GM18867 (cell line): ENCODE measurements around the gene SEC24D.

Experiments
- ATAC-seq: cut with Tn5 transposase; IDR thresholded peaks from one replicate; pipeline ENCODE4 v1.9.1; 2021; ENCODE audit warnings: mild to moderate bottlenecking, moderate library complexity; ENCODE audit not compliant: unreplicated experiment

SEC24D gene

DNA sequence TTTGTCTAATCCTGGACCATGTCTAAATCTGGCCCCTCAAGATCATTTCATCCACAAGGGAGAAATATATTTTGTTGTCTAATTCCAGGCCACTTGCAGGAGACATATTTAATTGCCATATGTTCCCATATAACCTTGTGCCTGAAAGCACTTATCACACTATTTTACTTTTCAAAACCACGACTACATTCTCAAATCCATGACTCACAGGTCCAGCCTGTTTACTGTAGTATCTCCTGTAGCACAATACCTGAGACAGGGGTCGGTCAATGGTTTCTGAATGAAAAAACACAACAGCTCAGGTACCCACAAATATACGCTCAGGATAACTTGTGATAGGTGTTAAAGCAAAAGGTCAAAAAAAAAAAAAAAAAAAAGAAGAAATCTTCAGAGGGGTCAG is 60.9 kb downstream of the SEC24D start:
- no peak for ATAC-seq

GRCh38 chr4:118774321-118774720 is 61.6 kb downstream of the SEC24D start:
- ATAC-seq, result no peak

DNA sequence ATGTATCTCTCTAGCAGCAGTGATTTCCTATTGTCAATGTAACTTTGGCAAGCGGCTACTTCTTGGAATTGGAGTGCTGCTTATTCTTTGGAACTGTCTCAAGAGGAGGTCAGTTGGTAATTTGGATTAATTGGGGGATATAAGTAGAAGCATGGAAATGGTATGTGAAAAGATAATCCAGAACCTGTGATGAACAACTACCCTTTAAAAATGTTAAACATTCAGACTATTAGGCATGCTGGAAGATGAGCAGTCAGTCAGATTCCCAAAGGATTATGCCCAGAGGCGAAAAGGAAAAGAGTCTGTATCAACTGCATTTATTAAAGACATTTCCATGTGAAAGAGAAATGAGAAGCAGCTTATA is 62.5 kb downstream of the SEC24D start:
- no peak for ATAC-seq

- ATAC-seq, result no peak
These were observed 63.0 kb downstream of the SEC24D start for GRCh38 chr4:118772767-118773428.

GRCh38 chr4:118772081-118772766 is 63.7 kb downstream of the SEC24D start:
- ATAC-seq, result peak; percentile 81

- no peak for ATAC-seq
These were observed 65.2 kb downstream of the SEC24D start for GRCh38 chr4:118770741-118771187.

DNA sequence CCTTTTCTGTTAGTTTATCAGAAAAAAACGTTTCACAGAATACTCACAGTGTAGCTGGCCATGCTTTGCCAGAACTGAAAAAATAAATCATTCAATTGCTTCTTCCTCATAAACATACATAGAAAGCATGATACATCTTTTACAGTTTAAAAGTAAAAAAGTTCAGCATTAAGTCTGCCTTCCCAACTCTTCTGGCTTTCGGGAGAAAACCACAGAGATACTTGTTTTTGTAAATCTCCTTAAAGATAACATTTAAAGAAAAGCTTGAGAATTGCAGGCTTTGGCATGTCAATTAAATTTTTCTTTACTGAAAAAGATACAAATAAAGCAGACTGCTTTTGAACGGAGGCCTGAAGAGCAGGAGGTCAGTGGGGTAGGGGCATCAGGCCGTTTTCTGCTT is 66.8 kb downstream of the SEC24D start:
- no peak for ATAC-seq

- ATAC-seq, result no peak
These were observed 68.8 kb downstream of the SEC24D start for GRCh38 chr4:118767109-118767508.

DNA sequence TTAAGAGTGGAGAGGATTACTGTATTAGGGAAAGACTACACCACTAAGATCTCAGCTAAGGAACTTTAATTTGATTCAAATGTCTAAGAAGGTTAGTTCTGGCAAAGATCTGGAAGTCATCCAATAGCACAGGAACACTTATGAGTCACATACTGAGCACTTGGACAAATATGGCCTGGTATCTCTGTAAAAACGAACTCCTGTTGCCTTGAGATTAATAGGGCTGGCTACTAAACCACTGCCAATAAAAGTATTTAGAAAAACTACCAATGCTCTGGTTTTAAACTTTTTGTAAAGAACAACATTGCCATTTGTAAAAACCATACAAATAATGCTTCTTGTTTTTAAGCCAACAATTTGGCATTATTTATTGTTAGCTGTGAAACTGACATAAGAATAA is 70.5 kb downstream of the SEC24D start:
- no peak for ATAC-seq

GRCh38 chr4:118762730-118763477 is 73.0 kb downstream of the SEC24D start:
- no peak for ATAC-seq

DNA sequence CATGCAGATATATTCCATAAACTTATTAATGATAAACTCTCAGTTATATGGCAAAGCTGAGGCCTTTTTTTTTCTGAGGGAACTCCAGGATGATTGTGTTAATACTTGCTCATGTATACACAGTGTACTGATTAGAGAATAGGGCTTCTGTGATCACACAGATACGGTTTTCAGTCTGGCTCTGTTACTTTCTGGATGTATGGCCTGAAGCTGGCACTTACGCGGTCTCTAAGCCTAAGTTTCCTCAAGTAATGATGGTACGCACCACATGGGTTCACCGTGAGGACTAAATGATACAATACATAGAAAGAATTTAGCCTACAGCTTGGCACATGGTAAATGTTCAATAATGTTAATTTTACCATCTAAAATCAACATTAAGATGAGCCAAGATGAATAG is 73.8 kb downstream of the SEC24D start:
- ATAC-seq, result no peak

GRCh38 chr4:118761397-118762016 is 74.4 kb downstream of the SEC24D start:
- ATAC-seq, result no peak

DNA sequence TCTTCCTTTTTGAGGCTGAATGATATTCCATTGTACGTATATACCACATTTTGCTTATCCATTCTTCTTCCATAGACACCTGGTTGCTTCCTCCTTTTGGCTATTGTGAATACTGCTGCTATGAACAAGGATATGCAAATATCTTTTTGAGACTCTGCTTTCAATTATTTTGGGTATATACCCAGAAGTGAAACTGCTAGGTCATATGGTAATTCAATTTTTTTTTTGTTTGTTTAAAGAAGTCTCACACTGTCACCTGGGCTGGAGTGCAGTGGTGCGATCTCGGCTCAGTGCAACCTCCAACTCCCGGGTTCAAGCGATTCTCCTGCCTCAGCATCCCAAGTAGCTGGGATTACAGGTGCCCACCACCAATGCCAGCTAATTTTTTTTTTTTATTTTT is 75.4 kb downstream of the SEC24D start:
- ATAC-seq, result peak; percentile 99

GRCh38 chr4:118760092-118760491 is 75.8 kb downstream of the SEC24D start:
- peak; percentile 36 for ATAC-seq

- ATAC-seq, result no peak
These were observed 76.4 kb downstream of the SEC24D start for GRCh38 chr4:118759481-118759880.

GRCh38 chr4:118758293-118758692 is 77.6 kb downstream of the SEC24D start:
- ATAC-seq, result no peak

DNA sequence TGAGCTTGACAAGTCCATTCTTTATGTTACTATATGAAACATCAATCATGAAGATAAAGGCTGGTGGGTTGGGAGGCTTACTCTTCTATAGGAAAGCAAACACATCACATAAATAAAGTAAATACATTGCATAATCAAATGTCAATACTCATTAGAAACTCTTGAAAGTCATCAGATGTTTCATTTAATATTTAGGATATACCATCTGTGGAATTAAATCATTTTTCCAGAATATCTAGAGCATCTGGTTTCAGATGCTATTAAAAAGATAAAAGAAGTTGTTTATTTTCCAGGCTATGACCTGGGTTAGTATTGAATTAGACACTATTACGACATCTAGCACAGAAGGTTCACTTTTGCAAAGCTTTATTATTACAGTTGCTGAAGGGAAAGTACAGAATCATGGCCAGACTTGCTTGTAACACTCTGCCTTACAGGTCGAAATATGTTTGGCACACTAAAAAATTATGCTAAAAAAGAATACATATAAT is 78.1 kb downstream of the SEC24D start:
- no peak for ATAC-seq

DNA sequence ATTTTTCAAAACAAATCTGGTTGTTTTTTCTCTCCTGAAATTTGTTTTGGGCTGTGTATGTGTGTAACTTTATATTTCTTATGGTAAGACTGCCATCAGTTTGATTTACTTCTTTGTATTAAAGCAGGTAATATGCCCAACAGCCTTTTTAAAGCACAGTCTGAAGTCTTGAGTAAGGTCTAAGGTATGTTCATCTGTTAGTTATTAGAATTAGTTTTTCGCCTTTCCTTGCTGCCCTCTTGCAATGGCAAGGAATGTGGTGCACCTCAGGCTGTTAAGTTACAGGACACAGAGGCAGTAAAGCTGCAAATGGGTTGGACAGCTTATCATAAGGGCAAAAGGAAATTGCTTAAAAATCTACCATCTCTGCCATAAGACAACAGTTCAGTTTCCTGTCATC is 79.0 kb downstream of the SEC24D start:
- ATAC-seq, result no peak

DNA sequence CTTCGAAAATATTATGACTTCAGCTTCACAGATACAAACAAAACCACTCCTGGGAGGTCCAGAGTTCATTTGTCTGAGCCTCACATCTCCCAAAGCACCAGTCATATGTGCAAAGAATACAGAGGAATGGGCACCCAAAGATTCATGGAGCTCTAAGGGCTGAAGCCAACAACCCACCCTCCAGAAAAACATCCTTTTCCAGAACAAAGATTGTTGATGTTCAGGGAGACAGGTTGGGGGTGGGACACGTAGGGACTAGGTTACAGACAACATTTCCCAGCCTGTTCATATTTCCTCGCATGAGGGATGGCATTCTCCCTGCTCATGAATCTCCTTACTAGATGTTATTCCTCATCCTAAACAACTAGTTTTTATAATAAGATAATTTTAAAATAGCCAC is 79.5 kb downstream of the SEC24D start:
- no peak for ATAC-seq

DNA sequence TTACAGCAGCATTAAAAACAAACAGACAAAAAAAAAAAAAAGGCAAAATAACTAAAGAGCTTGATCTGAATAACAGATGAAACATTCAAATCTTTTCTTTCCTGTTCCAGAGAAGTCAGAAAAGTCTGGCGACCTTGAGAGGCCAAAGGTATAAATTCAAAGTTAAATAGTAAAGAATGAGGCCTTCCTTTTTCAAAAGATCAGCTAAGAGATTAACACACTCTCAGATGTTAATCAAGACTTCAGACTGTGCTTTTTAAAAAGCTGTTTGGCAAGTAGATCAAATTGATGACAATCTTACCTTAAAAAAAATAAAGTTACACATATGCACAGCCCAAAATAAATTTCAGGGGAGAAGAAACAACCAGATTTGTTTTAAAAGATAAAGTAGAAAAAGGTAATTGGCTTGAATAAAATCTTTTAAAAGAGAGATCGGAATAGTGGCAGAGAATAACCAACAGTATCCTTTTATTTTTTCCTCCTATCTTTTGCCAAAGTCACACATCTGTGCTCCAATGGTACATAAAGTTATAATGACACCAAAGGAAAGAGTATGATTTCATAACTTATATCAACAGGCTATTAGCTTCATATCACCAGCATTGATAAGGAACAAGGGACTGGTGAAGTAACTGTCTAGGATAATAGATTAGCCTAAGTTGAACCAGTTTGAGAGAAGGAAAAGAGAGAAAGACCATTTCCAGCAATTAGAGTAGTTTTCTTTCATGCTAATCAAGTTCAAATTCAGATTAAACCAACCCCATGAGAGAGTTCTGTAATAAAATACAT is 80.3 kb downstream of the SEC24D start:
- ATAC-seq, result no peak

- no peak for ATAC-seq
These were observed 81.0 kb downstream of the SEC24D start for GRCh38 chr4:118754890-118755289.
